Parietal lobe (tissue), 1 donor: ENCODE results near the gene DNAH7. TPM values are rescaled to one million over a fixed set of nuclear protein-coding genes. Genes with fewer than 3 reads are reported as not detected.

Source experiments
- total RNA-seq: library from RNA; depleted of rRNA; stranded (reverse); fragments of >200 nt; gene quantifications from one replicate; pipeline ENCODE4 v1.2.3, GENCODE V29; 2014

Gene DNAH7
- 19.4 TPM for total RNA-seq

DNA sequence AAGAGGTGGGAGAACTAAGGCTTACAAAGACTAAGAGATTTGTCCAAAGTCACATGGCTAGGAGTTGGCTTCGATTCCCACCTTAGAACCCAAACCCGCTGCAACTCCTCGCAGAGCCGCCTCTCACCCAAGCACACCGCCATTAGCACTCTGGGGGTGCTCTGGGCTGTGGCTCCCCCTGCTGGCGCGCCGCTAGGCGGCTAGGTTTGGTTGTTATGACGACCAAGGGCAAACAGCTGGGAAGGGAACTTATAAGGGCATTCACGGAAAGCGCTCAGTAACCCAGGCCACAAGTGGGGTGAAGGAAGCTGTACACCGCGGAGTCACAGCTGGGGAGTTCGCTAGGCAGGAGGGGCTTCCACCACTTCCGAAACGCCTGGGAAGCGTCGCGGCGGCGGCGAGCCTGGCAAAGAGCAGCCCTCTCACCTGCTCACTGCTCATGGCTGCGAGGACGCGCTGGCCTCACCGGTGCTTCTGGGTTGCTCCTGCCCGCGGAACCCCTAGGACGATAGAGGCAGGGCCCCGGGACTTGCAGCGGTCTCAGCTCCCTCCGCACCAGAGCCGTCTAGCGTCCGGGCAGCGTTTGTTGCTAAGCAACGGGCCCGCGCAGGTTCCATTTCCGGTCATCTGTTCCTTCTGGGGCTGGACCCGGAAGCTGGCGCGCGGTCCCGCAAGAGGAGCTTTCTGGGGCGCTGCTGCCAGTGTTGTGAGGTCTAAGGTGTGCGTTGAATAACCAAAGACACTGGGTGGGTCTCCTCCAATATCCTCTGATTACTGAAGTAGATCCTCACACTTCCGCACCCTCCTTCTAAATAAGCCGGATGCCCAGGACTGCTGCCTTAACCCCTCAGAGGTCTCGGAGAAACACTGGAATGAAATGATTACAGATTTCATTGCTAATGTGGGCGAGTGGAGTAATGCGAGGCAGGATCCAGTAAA is at the start of gene DNAH7:
Gene DNAH7, minus strand, starts transcription at position 567 of the 939 bp plus-strand sequence. Its CDS starts 126 bp downstream, at position 441.

Other genes starting within 250 kb of the DNAH7 start
- 5.6 TPM for gene STK17B, start 102.7 kb upstream of the DNAH7 start, total RNA-seq